K562 (cell line): ENCODE measurements around the gene IFT122. TPM values are rescaled to one million over a fixed set of nuclear protein-coding genes. Genes with fewer than 3 reads are reported as not detected.
A peak's percentile ranks its signal among the peaks of the same experiment; 100 is the strongest.

Source experiments
- ATAC-seq: fragments of 200-7000 bp; cut with Tn5 transposase; 3 replicates; pipeline ENCODE4 v1.9.1; 2020; ENCODE audit warnings: moderate library complexity
- BruUV-seq: library from RNA; stranded (reverse); fragments of 400-500 nt; replicated peaks from 2 replicates; lab custom pipeline; 2021; lab: Mats Ljungman, UMichigan
- CTCF ChIA-PET: fragments of 300-600 bp; formaldehyde crosslinking; extraction: SDS; loops from one replicate; lab custom pipeline; 2021; ENCODE audit warnings: low intra/inter-chr PET ratio; lab: Yijun Ruan, JAX
- POLR2A ChIA-PET: fragments of 300-600, 350-650 bp; sonication (Branson Sonifier 250); formaldehyde crosslinking; extraction: SDS; loops from one replicate; lab custom pipeline; 2021; ENCODE audit warnings: antibody characterized with exemption, inconsistent platforms; lab: Yijun Ruan, JAX
- DNase-seq, 4 experiments: peaks; one replicate each; pipeline versions ENCODE4 v3.0.0 to v3.0.0-alpha.2; 2011 to 2018; ENCODE audit warnings: low spot score in 3 of 4, mixed read lengths in 3 of 4; ENCODE audit errors: extremely low read depth in 1 of 4
- FAIRE-seq: peaks from 2 replicates; lab custom pipeline; 2011; peaks lifted over from hg19 to GRCh38; lab: Jason Lieb, UNC
- H2AFZ ChIP-seq: 2 replicates; pipeline ENCODE4 v1.6.0; 2011; ENCODE audit warnings: low read depth, low read length, control low read depth, inconsistent platforms
- H3K27ac ChIP-seq: fragments of 200-600 bp; 3 replicates; pipeline ENCODE4 v1.8.0; 2011; ENCODE audit warnings: low read depth, mild to moderate bottlenecking, control low read depth, inconsistent platforms, low read length, moderate library complexity, mixed read lengths; ENCODE audit errors: extremely low read depth
- H3K27me3 ChIP-seq, 2 experiments: fragments of 300-600 bp in 1 of 2; 2 replicates in 1 of 2; 3 replicates in 1 of 2; pipeline versions ENCODE4 v1.6.0 to v1.8.0; 2011; ENCODE audit warnings: inconsistent platforms in 2 of 2, low read length in 2 of 2, mild to moderate bottlenecking in 1 of 2, mixed read lengths in 1 of 2, moderate library complexity in 1 of 2; ENCODE audit not compliant: control insufficient read depth in 2 of 2, insufficient read depth in 2 of 2
- H3K36me3 ChIP-seq: fragments of 300-600 bp; 3 replicates; pipeline ENCODE4 v1.8.0; 2011; ENCODE audit warnings: mild to moderate bottlenecking, low read length, inconsistent platforms; ENCODE audit not compliant: control insufficient read depth, insufficient read depth
- H3K4me1 ChIP-seq, 2 experiments: fragments of 200-600 bp in 1 of 2; replicated peaks in 1 of 2; 2 replicates in 1 of 2; 3 replicates in 1 of 2; pipeline versions ENCODE4 v1.5.1 to v1.8.0; 2011; ENCODE audit warnings: inconsistent platforms in 2 of 2, low read length in 2 of 2, mild to moderate bottlenecking in 1 of 2, mixed read lengths in 1 of 2, moderate library complexity in 1 of 2; ENCODE audit not compliant: control insufficient read depth in 2 of 2, insufficient read depth in 2 of 2
- H3K4me2 ChIP-seq: 2 replicates; pipeline ENCODE4 v1.6.1; 2011; ENCODE audit warnings: low read length, control low read depth, inconsistent platforms, mixed read lengths; ENCODE audit not compliant: insufficient read depth
- H3K4me3 ChIP-seq: fragments of 200-600 bp; sonication (generic), shearing (Covaris generic); 2 replicates; pipeline ENCODE4 v1.5.1; 2016; ENCODE audit warnings: control low read depth, inconsistent platforms
- H3K79me2 ChIP-seq: fragments of 200-600 bp; 3 replicates; pipeline ENCODE4 v1.8.0; 2011; ENCODE audit warnings: low read length, inconsistent platforms; ENCODE audit not compliant: control insufficient read depth, insufficient read depth
- H3K9ac ChIP-seq, 2 experiments: 2 replicates each; pipeline versions ENCODE4 v1.6.0 to v1.6.1; 2011; ENCODE audit warnings: low read depth in 2 of 2, low read length in 2 of 2, control low read depth in 1 of 2, inconsistent platforms in 1 of 2, mild to moderate bottlenecking in 1 of 2, mixed read lengths in 1 of 2; ENCODE audit not compliant: insufficient read depth in 1 of 2
- H3K9me1 ChIP-seq: one replicate; pipeline ENCODE4 v1.6.0; 2011; ENCODE audit warnings: inconsistent platforms, mild to moderate bottlenecking, low read length, moderate library complexity; ENCODE audit not compliant: control insufficient read depth, insufficient read depth
- H3K9me3 ChIP-seq: replicated peaks from 2 replicates; pipeline ENCODE4 v1.5.1; 2011; ENCODE audit warnings: low read depth, low read length, inconsistent platforms; ENCODE audit not compliant: control insufficient read depth, insufficient read depth
- H4K20me1 ChIP-seq: replicated peaks from 2 replicates; pipeline ENCODE4 v1.6.1; 2011; ENCODE audit warnings: low read length, inconsistent platforms, mixed read lengths; ENCODE audit not compliant: control insufficient read depth, insufficient read depth
- DLX4 ChIP-seq: fragments of 250-450 bp; sonication (Bioruptor Pico); IDR thresholded peaks from 2 replicates; pipeline ENCODE4 v1.6.1; 2021; ENCODE audit warnings: mild to moderate bottlenecking
- FOXP1 ChIP-seq: sonication (generic); formaldehyde crosslinking; IDR thresholded peaks from 2 replicates; pipeline ENCODE4 v1.8.0; 2022; ENCODE audit warnings: mild to moderate bottlenecking, missing genetic modification reagents
- MCM7 ChIP-seq, 2 experiments: fragments of 450-650 bp; IDR thresholded peaks; 2 replicates each; pipeline ENCODE4 v1.6.1; 2016 to 2018
- MTA1 ChIP-seq: fragments of 450-650 bp; IDR thresholded peaks from 2 replicates; pipeline ENCODE4 v1.6.1; 2017; ENCODE audit warnings: borderline replicate concordance
- RERE ChIP-seq: sonication (generic); formaldehyde crosslinking; IDR thresholded peaks from 2 replicates; pipeline ENCODE4 v1.8.0; 2023; ENCODE audit warnings: missing genetic modification reagents, mild to moderate bottlenecking, borderline replicate concordance
- SMAD2 ChIP-seq: fragments of 150-350 bp; IDR thresholded peaks from 2 replicates; pipeline ENCODE4 v1.6.1; 2014; ENCODE audit warnings: low read depth, mild to moderate bottlenecking, low read length
- SMARCC2 ChIP-seq: fragments of 450-650 bp; IDR thresholded peaks from 2 replicates; pipeline ENCODE4 v1.6.1; 2017; ENCODE audit warnings: antibody characterized with exemption, moderate library complexity, mild to moderate bottlenecking, low read depth
- ZFX ChIP-seq: sonication (generic); formaldehyde crosslinking; IDR thresholded peaks from 2 replicates; pipeline ENCODE4 v1.8.0; 2022; ENCODE audit warnings: mild to moderate bottlenecking, missing genetic modification reagents, moderate library complexity
- ZNF24 ChIP-seq: fragments of 450-650 bp; IDR thresholded peaks from 2 replicates; pipeline ENCODE4 v1.6.1; 2016
- ZNF639 ChIP-seq, 2 experiments: fragments of 200-800 bp in 1 of 2; sonication (Bioruptor generic) in 1 of 2; sonication (generic) in 1 of 2; formaldehyde crosslinking in 1 of 2; IDR thresholded peaks in 1 of 2; conservative IDR thresholded peaks in 1 of 2; 2 replicates each; pipeline versions ENCODE4 v1.5.0 to v1.6.1; 2016 to 2020; ENCODE audit warnings: missing compliant biosample characterization in 1 of 2, missing genetic modification characterization in 1 of 2, missing genetic modification reagents in 1 of 2
- ZNF76 ChIP-seq: fragments of 250-450 bp; sonication (Bioruptor Pico); IDR thresholded peaks from 2 replicates; pipeline ENCODE4 v1.4.0; 2020; ENCODE audit warnings: mild to moderate bottlenecking, moderate library complexity, borderline replicate concordance
- WGBS: fragments of 100-300 bp; shearing (Covaris generic); methylation state at CpG from one replicate; pipeline ENCODE4 v1.1.6; 2016; ENCODE audit warnings: low coverage, mixed read lengths; ENCODE audit not compliant: insufficient coverage; ENCODE audit errors: missing lambda C conversion rate; 5-methylcytosine and 5-hydroxymethylcytosine counted together
- in situ Hi-C: fragments of 300-500 bp; cut with MboI; formaldehyde crosslinking; loops from 4 replicates; pipeline ENCODE4 v1.15.0; 2018; ENCODE audit warnings: inconsistent platforms, mixed read lengths
- intact Hi-C: fragments of 100-400 bp; cut with micrococcal nuclease; formaldehyde crosslinking; loops from 2 replicates; pipeline ENCODE4 v1.14.2; 2022
- polyA plus RNA-seq, 8 experiments: library from polyadenylated mRNA; depleted of rRNA in 4 of 8; stranded (reverse) in 5 of 8; unstranded in 3 of 8; fragments of >200 nt; fragmentation: Nextera tagmentation in 2 of 8; fragmentation: Illumina TruSeq in 1 of 8; extraction: Ambion mirVana in 2 of 8; extraction: Trizol in 1 of 8; gene quantifications; 2 replicates each; pipeline versions ENCODE4 v1.2.1 to v1.2.3, GENCODE V29; 2011 to 2014; ENCODE audit warnings: inconsistent platforms in 1 of 8, missing spikeins in 1 of 8
- total RNA-seq, 7 experiments: library from RNA; depleted of rRNA in 6 of 7; stranded (reverse); fragments of >200 nt in 6 of 7; fragmentation: Illumina TruSeq in 2 of 7; extraction: Trizol in 2 of 7; gene quantifications; 2 replicates each; pipeline versions ENCODE4 v1.2.1 to v1.2.3, GENCODE V29; 2011 to 2021; ENCODE audit warnings: low replicate concordance in 1 of 7

The IFT122 gene
- total and polyA plus RNA-seq, 9 of the 15 experiments (the other 6 are each of a cell fraction or from before 2014, with no cell fraction given), result 2.4 to 11.5 (median 7.7) TPM

GRCh38 chr3:129460572-129460971, 20.5 kb downstream of the IFT122 start:
- Histone ChIP-seq H3K4me2 (peak overlapping the region; percentile 90; the same call in 1 of the 2 replicates), H3K27ac (peak overlapping the region; percentile 99), H3K9ac (peak overlapping the region in 1 of 2 experiments; percentile 86; a peak in 1 of 4 replicates), H3K79me2 (no peaks in the 10 kb centered on the region), H3K9me1 (no peaks in the 10 kb centered on the region), H3K27me3 (no peaks in the 10 kb centered on the region), H3K4me1 (peaks cover 14 to 39% of the 10 kb centered on the region in 2 experiments), H3K36me3 (peaks cover 4% of the 10 kb centered on the region; the same call in 2 of the 3 replicates), H3K4me3 (no peak overlapping the region), H3K9me3 (no peaks in the 10 kb centered on the region), H2AFZ (peak overlapping the region; percentile 49; the same call in 1 of the 2 replicates), H4K20me1 (no peaks in the 10 kb centered on the region)
- in situ Hi-C loops (no loop called here), intact Hi-C loops (no loop called here)
- ChIA-PET CTCF (no interaction called here), POLR2A (interaction anchor here (0.7 kb wide), 1 partner anchor 12 kb away, joined by 3 read pairs; no protein-coding TSS in a partner anchor)
- FAIRE-seq, result peak; percentile 74
- WGBS, result 54% methylated on average over 2 of the region's 2 CpGs
- DNase-seq, result no peak
- BruUV-seq, result no TSS peak
- no peak for ATAC-seq
- TF ChIP-seq ZNF24 (peak; percentile 66; the same call in 1 of the 2 replicates), FOXP1 (CRISPR knock-in tag) (no peak), MCM7 (IDR thresholded peaks at IDR 0.05) (no peak), SMAD2 (no peak), ZNF639 (CRISPR knock-in tag; conservative IDR thresholded peaks at IDR 0.05 in 1 of 2, IDR thresholded peaks at IDR 0.05 in 1 of 2) (0 out of 4 replicates have a peak, but pooled peaks of 1 of the 2 experiments have one; percentile 10), SMARCC2 (no peak), ZFX (0 out of 2 replicates have a peak, but pooled peaks have one; percentile 44), RERE (CRISPR knock-in tag) (no peak), MTA1 (no peak), DLX4 (CRISPR knock-in tag) (no peak), ZNF76 (CRISPR knock-in tag) (no peak)
